MM.1S (cell line): ENCODE measurements around the gene BACH2.

ENCODE experiments used
- DNase-seq: peaks from one replicate; pipeline ENCODE4 v3.0.0-alpha.2; 2015
- H2AFZ ChIP-seq: fragments of 300-600 bp; sonication (generic); 2 replicates; pipeline ENCODE4 v1.6.0; 2016; ENCODE audit warnings: antibody characterized with exemption, low read length
- H3F3A ChIP-seq: fragments of 300-600 bp; sonication (generic); 2 replicates; pipeline ENCODE4 v1.6.1; 2016; ENCODE audit warnings: mild to moderate bottlenecking, antibody characterized with exemption, low read length, moderate library complexity, mixed read lengths; ENCODE audit not compliant: insufficient read depth
- H3K27ac ChIP-seq: fragments of 300-600 bp; sonication (generic); 2 replicates; pipeline ENCODE4 v1.5.1; 2016; ENCODE audit warnings: mild to moderate bottlenecking, low read length
- H3K27me3 ChIP-seq: fragments of 300-600 bp; sonication (generic); replicated peaks from 2 replicates; pipeline ENCODE4 v1.6.0; 2016; ENCODE audit warnings: low read length; ENCODE audit not compliant: insufficient read depth
- H3K36me3 ChIP-seq: fragments of 300-600 bp; sonication (generic); replicated peaks from 2 replicates; pipeline ENCODE4 v1.6.1; 2016; ENCODE audit warnings: mild to moderate bottlenecking, low read length, mixed read lengths; ENCODE audit not compliant: insufficient read depth
- H3K4me1 ChIP-seq: fragments of 300-600 bp; sonication (generic); 2 replicates; pipeline ENCODE4 v1.6.1; 2016; ENCODE audit warnings: low read length, mixed read lengths
- H3K4me2 ChIP-seq: fragments of 300-600 bp; sonication (generic); 2 replicates; pipeline ENCODE4 v1.6.0; 2016; ENCODE audit warnings: low read depth, low read length
- H3K4me3 ChIP-seq: fragments of 300-600 bp; sonication (generic); 2 replicates; pipeline ENCODE4 v1.5.1; 2016; ENCODE audit warnings: low read length, mixed read lengths
- H3K79me2 ChIP-seq: fragments of 300-600 bp; sonication (generic); 2 replicates; pipeline ENCODE4 v1.6.1; 2016; ENCODE audit warnings: mixed run types, low read length, mixed read lengths
- H3K9ac ChIP-seq: fragments of 300-600 bp; sonication (generic); 2 replicates; pipeline ENCODE4 v1.6.1; 2016; ENCODE audit warnings: low read length, mixed read lengths
- H3K9me2 ChIP-seq: fragments of 300-600 bp; sonication (generic); replicated peaks from 2 replicates; pipeline ENCODE4 v1.6.1; 2016; ENCODE audit warnings: mild to moderate bottlenecking, low read length, mixed read lengths; ENCODE audit not compliant: insufficient read depth
- H3K9me3 ChIP-seq: fragments of 300-600 bp; sonication (generic); replicated peaks from 2 replicates; pipeline ENCODE4 v1.6.1; 2016; ENCODE audit warnings: mild to moderate bottlenecking, low read length, mixed read lengths; ENCODE audit not compliant: insufficient read depth
- H4K20me1 ChIP-seq: fragments of 300-600 bp; sonication (generic); 2 replicates; pipeline ENCODE4 v1.6.1; 2016; ENCODE audit warnings: mild to moderate bottlenecking, low read length, moderate library complexity, mixed read lengths; ENCODE audit not compliant: insufficient read depth
- EZH2 ChIP-seq: fragments of 300-600 bp; sonication (generic); optimal IDR thresholded peaks from 2 replicates; pipeline ENCODE3; 2017; ENCODE audit warnings: low read depth, mild to moderate bottlenecking, antibody characterized with exemption, low read length, mixed read lengths
- EZH2phosphoT487 ChIP-seq: fragments of 300-600 bp; sonication (generic); IDR thresholded peaks from 2 replicates; pipeline ENCODE4 v1.6.1; 2018; ENCODE audit warnings: antibody characterized with exemption, low read length
- TF ChIP-seq, protein P1 (sequence below): fragments of 300-600 bp; sonication (generic); IDR thresholded peaks from 2 replicates; pipeline ENCODE4 v1.5.1; 2016; ENCODE audit warnings: antibody characterized with exemption, low read length, mixed read lengths

The BACH2 gene

DNA sequence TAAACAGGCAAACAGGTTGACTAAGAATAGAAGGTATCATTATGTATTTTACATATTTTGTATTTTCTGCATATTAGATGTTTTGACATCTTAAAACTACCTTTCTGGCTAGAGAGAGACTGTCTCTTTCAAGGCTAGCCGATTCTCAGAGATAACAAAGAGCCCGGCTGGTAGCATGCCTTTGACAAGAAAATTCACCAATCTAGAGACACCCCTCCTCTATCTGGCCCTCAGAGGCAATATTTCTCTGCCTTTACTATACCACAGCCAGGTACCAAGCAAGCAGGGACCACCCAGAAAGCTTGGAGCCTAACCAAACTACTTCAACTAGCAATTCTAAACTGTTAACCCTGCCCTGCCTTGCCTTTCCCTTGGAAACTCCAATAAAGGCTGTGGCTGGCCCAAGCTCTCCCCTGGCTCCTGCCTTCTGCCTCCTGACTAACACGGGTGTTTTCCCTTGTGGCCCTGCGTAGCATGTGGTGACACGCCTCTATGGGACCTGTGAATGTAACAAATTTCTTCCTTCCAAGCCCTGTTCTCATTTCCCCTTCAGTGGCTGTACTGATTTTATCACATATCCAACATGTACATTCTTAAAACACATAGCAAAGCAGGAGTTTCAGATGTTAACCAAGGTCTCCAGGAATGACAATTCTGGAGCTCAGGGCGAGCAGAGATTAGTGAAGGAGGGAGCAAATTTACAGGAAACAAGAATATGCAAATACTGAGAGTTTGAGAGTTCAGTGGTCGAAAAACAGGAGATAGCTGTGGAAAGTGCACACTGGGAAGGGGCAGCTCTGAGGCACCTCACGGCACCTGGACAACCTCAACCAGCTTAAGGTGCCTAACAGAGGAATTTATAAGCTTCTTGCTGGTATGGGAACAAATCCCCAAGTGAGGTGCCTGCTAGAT lies 120.8 kb downstream of the BACH2 start:
- H3K36me3 ChIP-seq = no peaks in the 10 kb centered on the region
- H3K4me1 ChIP-seq = peaks cover 11% of the 10 kb centered on the region; the same call in 1 of the 2 replicates
- no peak overlapping the region for H2AFZ ChIP-seq
- no peaks in the 10 kb centered on the region for H3K9me2 ChIP-seq
- H3K4me3 ChIP-seq = no peak overlapping the region
- H3K27ac ChIP-seq = no peak overlapping the region
- H3F3A ChIP-seq = no peaks in the 10 kb centered on the region
- TF ChIP-seq EZH2phosphoT487 (no peak), EZH2 (no peak)
- TF ChIP-seq, protein P1, sequence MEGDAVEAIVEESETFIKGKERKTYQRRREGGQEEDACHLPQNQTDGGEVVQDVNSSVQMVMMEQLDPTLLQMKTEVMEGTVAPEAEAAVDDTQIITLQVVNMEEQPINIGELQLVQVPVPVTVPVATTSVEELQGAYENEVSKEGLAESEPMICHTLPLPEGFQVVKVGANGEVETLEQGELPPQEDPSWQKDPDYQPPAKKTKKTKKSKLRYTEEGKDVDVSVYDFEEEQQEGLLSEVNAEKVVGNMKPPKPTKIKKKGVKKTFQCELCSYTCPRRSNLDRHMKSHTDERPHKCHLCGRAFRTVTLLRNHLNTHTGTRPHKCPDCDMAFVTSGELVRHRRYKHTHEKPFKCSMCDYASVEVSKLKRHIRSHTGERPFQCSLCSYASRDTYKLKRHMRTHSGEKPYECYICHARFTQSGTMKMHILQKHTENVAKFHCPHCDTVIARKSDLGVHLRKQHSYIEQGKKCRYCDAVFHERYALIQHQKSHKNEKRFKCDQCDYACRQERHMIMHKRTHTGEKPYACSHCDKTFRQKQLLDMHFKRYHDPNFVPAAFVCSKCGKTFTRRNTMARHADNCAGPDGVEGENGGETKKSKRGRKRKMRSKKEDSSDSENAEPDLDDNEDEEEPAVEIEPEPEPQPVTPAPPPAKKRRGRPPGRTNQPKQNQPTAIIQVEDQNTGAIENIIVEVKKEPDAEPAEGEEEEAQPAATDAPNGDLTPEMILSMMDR = no peak
- H3K9me3 ChIP-seq = no peaks in the 10 kb centered on the region
- H3K9ac ChIP-seq = no peak overlapping the region
- no peaks in the 10 kb centered on the region for H3K79me2 ChIP-seq
- DNase-seq = no peak
- H4K20me1 ChIP-seq = no peaks in the 10 kb centered on the region
- H3K4me2 ChIP-seq = no peak overlapping the region
- no peaks in the 10 kb centered on the region for H3K27me3 ChIP-seq

DNA sequence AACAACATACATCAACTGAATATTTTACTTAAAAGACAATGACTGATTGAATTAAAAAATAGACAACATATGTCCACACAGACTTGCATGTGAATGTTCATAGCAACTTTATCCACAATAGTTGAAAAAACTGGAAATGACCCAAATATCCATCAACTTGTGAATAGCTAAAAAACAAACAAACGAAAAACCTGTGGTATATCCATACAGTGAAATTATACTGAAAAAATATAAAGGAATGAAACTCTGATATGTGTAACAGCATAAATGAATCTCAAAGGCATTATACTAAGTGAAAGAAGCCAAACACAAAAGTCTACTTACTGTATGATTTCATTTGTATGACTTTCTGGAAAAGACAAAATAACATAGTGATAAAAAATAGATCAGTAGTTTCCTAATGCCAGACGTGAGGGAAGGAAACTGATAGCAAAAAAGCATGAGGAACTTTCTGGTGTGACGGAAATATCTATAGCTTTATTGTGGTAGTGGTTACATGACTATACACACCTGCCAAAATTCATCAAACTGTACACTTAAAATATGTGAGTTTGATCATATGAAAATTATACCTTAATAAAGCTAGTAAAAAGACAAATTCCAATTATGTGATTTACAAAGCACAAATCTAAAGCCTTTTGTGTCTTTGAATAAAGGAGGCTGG lies 123.2 kb downstream of the BACH2 start:
- Histone ChIP-seq H3K27ac (no peak overlapping the region), H3F3A (peaks cover 5% of the 10 kb centered on the region; the same call in 1 of the 2 replicates), H3K79me2 (no peaks in the 10 kb centered on the region), H3K27me3 (no peaks in the 10 kb centered on the region; the same call in 1 of the 2 replicates), H3K4me1 (peaks cover 32% of the 10 kb centered on the region), H3K9me3 (no peaks in the 10 kb centered on the region), H4K20me1 (no peaks in the 10 kb centered on the region), H3K4me3 (no peak overlapping the region), H3K36me3 (no peaks in the 10 kb centered on the region), H2AFZ (no peak overlapping the region), H3K9ac (no peak overlapping the region), H3K4me2 (no peak overlapping the region), H3K9me2 (no peaks in the 10 kb centered on the region)
- no peak for DNase-seq
- TF ChIP-seq EZH2 = no peak
- TF ChIP-seq, protein P1 = no peak
- no peak for TF ChIP-seq EZH2phosphoT487

DNA sequence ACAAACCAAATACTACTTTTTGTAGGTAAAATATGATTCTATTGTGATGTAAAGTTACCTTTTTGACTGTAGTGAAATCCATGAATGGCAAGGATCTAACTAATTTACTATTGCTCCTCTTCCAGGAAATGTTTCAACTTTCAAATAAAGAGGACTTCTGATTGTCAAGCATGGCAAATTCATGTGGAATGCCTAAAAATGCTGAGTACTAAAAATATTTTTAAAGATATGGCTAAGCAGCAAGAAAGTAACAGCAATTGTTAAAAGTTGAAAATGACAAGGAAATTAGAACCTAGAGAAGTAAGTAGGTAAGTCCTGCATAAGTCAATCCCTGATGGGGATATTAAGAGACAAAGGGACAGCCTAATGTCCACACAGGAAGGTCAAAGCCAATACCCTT lies 126.0 kb downstream of the BACH2 start:
- Histone ChIP-seq H3K9ac (no peak overlapping the region), H2AFZ (no peak overlapping the region), H3K4me2 (no peak overlapping the region), H3K27me3 (no peaks in the 10 kb centered on the region; the same call in 1 of the 2 replicates), H3K4me1 (peaks cover 29% of the 10 kb centered on the region), H3K4me3 (no peak overlapping the region), H3K79me2 (no peaks in the 10 kb centered on the region), H4K20me1 (no peaks in the 10 kb centered on the region), H3K9me3 (no peaks in the 10 kb centered on the region), H3K9me2 (no peaks in the 10 kb centered on the region), H3F3A (peaks cover 5% of the 10 kb centered on the region; the same call in 1 of the 2 replicates), H3K27ac (no peak overlapping the region), H3K36me3 (no peaks in the 10 kb centered on the region)
- TF ChIP-seq EZH2phosphoT487 (no peak), EZH2 (no peak)
- TF ChIP-seq, protein P1 = no peak
- DNase-seq = no peak
